ENCODE measurements around the gene ATP1B1.
"Not testable (repeated sequence)": the region's sequence is repeated elsewhere in the genome, so short reads cannot be mapped to it uniquely, and the experiment has no call there.

Gene ATP1B1

DNA sequence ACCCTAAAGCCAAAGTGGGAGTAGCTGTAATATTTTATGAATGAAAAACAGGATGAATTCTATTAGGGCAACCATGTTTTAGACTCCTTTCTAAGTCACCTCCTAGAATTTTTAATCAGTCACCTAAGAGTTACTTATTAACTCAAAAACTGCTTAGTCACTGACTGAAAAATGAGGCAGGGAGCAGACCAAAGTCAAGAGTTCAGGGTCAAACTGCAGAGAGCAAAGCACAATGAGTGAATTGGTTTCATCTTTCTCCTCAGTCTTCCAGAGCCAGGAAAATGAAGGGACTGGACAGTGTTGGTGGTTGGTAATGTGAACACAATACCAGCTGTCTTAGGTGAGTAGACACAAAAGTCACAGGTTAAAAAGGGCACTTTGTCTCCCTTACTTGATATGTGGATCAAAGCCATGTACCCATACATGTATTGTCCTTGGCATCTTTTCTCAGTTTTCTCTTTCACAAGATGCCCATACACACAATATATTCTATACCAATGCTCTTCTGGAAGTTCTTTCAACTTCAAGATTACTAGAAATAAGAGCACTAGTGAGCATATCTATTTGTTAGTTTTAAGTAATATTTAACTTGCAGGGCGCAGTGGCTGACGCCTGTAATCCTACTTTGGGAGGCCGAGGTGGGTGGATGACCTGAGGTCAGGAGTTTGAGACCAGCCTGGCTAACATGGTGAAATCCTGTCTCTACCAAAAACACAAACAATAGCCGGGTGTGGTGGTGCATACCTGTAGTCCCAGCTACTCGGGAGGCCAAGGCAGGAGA is 42.2 kb downstream of the ATP1B1 start:
- CTCF ChIA-PET = no interaction called here
- no peak overlapping the region for H3K27ac Mint-ChIP-seq
- no peaks in the 10 kb centered on the region for H3K36me3 Mint-ChIP-seq
- no peak for DNase-seq
- H3K4me3 Mint-ChIP-seq = no peak overlapping the region
- H3K9me3 Mint-ChIP-seq = no peaks in the 10 kb centered on the region
- H3K27me3 Mint-ChIP-seq = no peaks in the 10 kb centered on the region
- no peaks in the 10 kb centered on the region for H3K4me1 Mint-ChIP-seq

DNA sequence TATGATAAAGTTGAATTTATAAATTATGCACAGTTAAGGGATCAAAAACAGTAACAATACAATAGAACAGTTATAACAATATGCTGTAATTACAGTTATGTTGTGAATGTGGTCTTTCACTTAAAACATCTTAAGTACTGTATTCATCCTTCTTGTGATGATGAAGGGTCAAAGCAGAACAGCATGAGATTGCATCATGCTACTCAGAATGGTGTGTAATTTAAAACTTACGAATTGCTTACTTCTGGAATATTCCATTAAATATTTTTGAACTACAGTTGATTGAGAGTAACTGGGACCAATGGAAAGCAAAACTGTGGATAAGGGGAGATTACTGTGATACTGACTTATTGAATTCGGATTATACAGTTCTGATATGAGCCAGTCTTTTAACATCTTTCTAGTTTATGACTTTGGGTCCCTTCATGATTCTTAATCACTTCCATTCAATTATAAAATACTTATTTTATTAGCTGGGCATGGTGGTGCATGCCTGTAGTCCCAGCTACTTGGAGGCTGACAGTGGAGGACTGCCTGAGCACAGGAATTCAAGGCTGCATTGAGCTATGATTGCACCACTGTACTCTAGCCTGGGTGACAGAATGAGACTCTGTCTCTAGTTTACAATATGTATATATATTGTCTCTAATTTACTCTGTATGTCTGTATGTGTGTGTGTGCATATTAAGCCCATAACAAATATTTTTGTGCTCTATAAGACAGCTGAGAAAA is 43.2 kb downstream of the ATP1B1 start:
- Mint-ChIP-seq H3K4me1 (no peaks in the 10 kb centered on the region), H3K9me3 (no peaks in the 10 kb centered on the region), H3K27me3 (no peaks in the 10 kb centered on the region), H3K27ac (no peak overlapping the region), H3K36me3 (no peaks in the 10 kb centered on the region), H3K4me3 (no peak overlapping the region)
- CTCF ChIA-PET = no interaction called here
- no peak for DNase-seq

DNA sequence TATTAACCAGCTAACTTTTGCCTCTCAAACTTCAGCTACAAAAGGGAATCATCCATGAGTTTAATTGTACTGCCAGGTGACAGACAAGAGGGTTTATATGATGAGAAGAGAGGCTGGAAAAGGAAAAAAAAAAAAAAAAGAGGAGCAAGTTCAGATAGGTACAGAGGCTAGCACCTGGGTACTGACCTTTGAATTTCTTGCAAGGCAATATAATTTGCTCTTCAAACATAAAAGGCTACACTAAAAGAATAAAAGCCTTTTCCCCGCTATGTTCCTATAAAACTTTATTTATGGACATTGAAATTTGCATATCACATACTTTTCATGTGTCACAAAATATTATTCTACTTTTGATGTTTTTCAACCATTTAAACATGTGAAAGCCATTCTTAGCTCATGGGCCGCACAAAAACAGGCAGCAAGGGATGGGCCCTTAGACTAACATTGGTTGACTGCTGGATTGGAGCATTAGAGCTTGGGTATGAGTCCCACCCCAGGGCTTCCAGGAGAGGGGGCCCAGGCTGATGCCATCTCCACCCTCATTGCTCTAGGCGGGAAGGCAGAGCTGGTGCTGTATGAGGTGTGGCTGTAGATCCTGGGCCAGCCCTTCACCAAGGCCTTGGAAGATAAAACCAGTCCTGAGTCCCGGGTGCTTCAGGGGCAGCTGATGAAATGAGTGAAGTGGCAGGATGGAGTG is 44.3 kb downstream of the ATP1B1 start:
- no peaks in the 10 kb centered on the region for H3K9me3 Mint-ChIP-seq
- H3K27me3 Mint-ChIP-seq = no peaks in the 10 kb centered on the region
- DNase-seq = no peak
- no peaks in the 10 kb centered on the region for H3K4me1 Mint-ChIP-seq
- CTCF ChIA-PET = no interaction called here
- H3K4me3 Mint-ChIP-seq = no peak overlapping the region
- H3K27ac Mint-ChIP-seq = no peak overlapping the region
- H3K36me3 Mint-ChIP-seq = no peaks in the 10 kb centered on the region

DNA sequence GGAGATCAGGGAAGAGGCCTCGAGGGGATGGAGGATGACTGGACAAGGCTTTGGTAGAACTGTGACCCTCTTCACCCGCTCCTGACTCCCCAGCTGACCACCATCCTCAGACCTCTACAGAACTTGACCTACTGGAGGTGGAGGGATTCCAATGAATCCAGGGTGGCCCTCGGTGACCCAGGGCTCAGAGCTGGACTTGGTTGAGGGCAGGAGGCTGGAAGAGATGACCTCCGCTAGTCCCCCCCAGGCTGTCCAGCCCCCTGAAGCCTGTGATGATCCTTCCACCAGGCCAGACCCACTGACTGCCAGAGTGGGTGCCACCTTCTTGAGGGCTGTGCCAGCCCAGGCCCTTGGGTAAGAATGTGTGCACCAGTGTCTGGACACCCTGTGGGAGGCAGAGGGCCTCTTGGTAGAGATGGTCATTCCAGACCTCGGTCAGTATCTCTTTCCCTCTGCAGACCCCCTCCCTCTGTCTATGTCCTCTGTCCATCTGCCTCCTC is 44.9 kb downstream of the ATP1B1 start:
- Mint-ChIP-seq H3K4me3 (no peak overlapping the region), H3K4me1 (no peaks in the 10 kb centered on the region), H3K27me3 (no peaks in the 10 kb centered on the region), H3K9me3 (no peaks in the 10 kb centered on the region), H3K27ac (no peak overlapping the region), H3K36me3 (no peaks in the 10 kb centered on the region)
- CTCF ChIA-PET = no interaction called here
- DNase-seq = no peak

DNA sequence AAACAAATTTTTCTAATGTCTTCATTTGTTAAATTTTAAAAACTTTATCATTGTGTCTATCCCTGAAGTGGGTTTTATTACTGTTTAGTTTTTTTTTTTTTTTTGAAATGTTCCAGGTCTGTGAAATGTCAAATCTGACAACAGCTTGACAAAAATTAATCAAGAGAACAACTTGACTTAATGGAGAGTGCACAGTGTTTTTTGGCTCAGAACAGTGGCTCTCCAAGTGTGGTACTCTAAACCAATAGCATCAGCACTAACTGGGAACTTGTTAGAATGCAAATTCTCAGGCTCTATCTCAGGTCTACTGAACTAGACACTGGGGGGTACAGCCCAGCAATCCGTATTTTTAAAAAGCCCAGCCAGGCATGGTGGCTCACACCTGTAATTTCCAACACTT is 49.2 kb downstream of the ATP1B1 start:
- no peak overlapping the region for H3K4me3 Mint-ChIP-seq
- H3K4me1 Mint-ChIP-seq = no peaks in the 10 kb centered on the region
- no peak overlapping the region for H3K27ac Mint-ChIP-seq
- H3K9me3 Mint-ChIP-seq = no peaks in the 10 kb centered on the region
- no peaks in the 10 kb centered on the region for H3K36me3 Mint-ChIP-seq
- H3K27me3 Mint-ChIP-seq = no peaks in the 10 kb centered on the region
- no peak for DNase-seq
- CTCF ChIA-PET = interaction anchor here (0.6 kb wide), 1 partner anchor 128 kb away, joined by 3 read pairs; no protein-coding TSS in a partner anchor

DNA sequence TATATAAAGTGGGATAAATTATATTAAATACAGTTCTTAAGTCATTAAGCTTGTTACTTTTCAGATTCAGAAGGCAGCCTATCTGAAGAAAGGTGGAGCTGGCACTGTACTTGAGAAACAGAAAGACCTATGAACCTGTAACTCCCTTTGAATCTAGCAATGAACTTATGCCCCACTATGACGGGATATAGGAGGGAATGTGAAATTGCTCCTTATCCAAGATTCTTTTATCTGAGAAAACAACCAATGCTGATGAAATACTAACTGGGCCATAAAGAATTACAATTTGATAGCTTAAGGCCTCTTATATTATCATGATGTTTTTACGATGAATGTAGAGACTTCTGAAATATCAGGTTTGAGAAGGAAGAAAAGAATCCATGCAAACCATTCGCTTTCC is 50.1 kb downstream of the ATP1B1 start:
- H3K9me3 Mint-ChIP-seq = no peaks in the 10 kb centered on the region
- CTCF ChIA-PET = no interaction called here
- H3K4me3 Mint-ChIP-seq = no peak overlapping the region
- no peaks in the 10 kb centered on the region for H3K27me3 Mint-ChIP-seq
- no peak for DNase-seq
- no peak overlapping the region for H3K27ac Mint-ChIP-seq
- no peaks in the 10 kb centered on the region for H3K36me3 Mint-ChIP-seq
- H3K4me1 Mint-ChIP-seq = no peaks in the 10 kb centered on the region

DNA sequence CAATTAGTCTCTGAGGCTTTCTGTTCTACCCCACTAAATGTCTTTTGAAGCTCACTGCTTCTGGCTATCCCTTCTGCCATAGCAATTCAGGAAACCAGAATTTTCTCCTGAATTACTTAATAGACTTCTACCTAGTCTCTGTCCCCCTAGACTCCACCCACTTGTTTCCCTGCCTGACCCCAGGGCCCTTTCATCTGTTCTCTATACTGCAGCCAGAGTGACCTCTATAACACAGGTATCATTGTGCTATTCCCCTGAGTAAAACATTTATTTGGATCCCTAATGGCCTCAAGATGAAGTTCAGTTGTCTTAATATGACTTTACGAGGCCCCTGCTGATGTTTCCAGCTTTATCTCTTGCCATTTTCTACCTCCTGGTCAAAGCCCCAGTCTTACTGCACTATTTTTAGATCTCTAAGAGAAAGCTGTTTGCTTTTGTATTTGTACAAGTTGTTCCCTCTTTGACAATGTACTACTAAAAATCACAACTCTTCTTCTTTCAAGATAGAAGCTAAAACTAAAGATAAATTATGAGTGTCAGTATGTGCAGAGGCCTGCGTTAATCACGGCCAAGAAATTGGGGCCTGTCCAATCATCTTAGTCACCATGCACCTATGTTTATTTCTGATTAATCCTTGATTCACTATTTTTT is 54.5 kb downstream of the ATP1B1 start:
- CTCF ChIA-PET = interaction anchor here (2.0 kb wide), 1 partner anchor 557 kb away, joined by 5 read pairs; no protein-coding TSS in a partner anchor
- Mint-ChIP-seq H3K36me3 (no peaks in the 10 kb centered on the region), H3K4me1 (no peaks in the 10 kb centered on the region), H3K9me3 (no peaks in the 10 kb centered on the region), H3K27ac (no peak overlapping the region), H3K4me3 (no peak overlapping the region), H3K27me3 (no peaks in the 10 kb centered on the region)
- no peak for DNase-seq

DNA sequence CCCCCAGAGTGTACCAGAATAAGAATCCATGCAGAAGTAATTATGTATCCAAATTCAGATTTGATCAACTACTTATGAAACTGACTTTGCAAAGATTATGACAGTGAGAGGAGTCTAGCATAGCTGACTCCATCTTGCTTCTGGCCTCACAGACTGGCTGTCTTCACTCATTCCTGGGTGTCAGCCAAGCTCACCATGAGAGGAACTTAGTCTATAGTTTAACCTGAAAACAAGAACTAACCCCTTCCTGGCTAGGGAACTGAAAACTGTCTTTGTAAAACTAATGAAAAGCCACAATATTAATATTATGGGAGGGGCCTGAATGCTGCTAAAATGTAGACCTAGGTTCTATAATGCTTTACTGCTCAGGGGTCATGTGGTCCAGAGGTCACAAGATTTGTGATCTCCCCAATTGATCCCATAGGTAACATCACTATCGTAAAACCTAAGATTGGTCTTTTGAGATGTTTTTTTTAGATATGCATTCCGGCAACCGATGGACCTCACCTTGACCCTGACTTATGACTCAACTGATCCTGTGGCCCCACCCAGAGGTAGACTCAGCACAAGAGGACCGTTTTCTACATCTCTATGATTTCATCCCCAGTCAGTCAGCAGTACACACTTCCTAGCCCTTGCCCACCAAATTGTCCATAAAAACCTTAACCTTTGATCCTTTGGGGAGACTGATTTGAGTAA is 55.2 kb downstream of the ATP1B1 start:
- Mint-ChIP-seq H3K4me1 (no peaks in the 10 kb centered on the region), H3K9me3 (no peaks in the 10 kb centered on the region), H3K36me3 (no peaks in the 10 kb centered on the region), H3K4me3 (no peak overlapping the region), H3K27ac (no peak overlapping the region), H3K27me3 (no peaks in the 10 kb centered on the region)
- CTCF ChIA-PET = interaction anchor here (2.0 kb wide), 1 partner anchor 558 kb away, joined by 5 read pairs; no protein-coding TSS in a partner anchor
- DNase-seq = no peak

DNA sequence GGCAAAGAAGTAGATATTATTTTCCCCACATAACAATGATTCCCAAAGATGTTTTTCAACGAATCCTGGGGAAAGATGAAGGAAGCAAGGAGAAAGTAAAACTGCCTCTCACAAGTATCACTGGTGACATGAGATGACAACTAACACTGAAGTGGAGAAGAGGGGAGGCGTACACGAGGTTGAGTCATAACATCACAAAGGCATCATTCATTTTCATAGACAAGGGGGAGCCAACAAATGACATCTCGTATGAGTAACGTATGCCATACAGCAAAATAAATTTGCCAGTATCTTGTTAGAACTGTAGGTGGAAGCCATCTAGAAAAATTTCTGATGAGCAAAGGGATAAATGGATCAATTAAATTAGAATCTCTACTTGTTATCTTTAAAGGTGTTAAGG is 56.6 kb downstream of the ATP1B1 start:
- Mint-ChIP-seq H3K9me3 (no peaks in the 10 kb centered on the region), H3K4me1 (no peaks in the 10 kb centered on the region), H3K4me3 (no peak overlapping the region), H3K36me3 (no peaks in the 10 kb centered on the region), H3K27me3 (no peaks in the 10 kb centered on the region), H3K27ac (no peak overlapping the region)
- CTCF ChIA-PET = no interaction called here
- DNase-seq = no peak

DNA sequence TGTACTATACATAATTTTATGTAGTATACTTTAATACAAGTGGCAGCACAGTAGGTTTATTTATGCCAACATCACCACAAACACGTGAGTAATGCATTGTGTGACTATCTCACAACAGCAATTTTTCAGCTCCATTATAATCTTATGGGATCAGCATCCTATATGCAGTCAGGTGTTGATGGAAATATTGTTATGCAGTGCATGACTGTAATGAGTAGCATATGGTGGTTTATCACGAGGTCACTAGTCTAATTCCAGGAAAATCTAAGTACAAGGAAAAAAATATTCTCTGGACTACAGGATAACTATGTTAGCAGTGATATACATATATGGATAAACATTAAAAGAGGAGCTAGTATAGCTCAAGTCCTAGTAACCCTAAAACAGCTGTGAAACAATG is 69.0 kb downstream of the ATP1B1 start:
- no peak for DNase-seq
- Mint-ChIP-seq H3K36me3 (no peaks in the 10 kb centered on the region), H3K27me3 (peaks cover 3% of the 10 kb centered on the region), H3K9me3 (no peaks in the 10 kb centered on the region), H3K4me3 (no peak overlapping the region), H3K27ac (no peak overlapping the region), H3K4me1 (no peaks in the 10 kb centered on the region)
- CTCF ChIA-PET = interaction anchor here (1.6 kb wide), 1 partner anchor 172 kb away, joined by 3 read pairs; no protein-coding TSS in a partner anchor

DNA sequence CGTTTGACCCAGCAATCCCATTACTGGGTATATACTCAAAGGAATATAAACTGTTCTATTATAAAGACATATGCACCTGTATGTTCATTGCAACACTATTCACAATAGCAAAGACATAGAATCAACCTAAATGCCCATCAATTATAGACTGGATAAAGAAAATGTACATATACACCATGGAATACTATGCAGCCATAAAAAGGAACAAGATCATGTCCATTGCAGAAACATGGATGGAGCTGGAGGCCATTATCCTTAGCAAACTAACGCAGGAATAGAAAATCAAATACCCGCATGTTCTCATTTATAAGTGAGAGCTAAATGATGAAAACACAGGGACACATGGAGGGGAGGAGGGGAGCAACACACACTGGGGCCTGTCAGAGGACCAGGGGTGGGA is 72.9 kb downstream of the ATP1B1 start:
- H3K27ac Mint-ChIP-seq, H3K27me3 Mint-ChIP-seq, H3K4me3 Mint-ChIP-seq, H3K4me1 Mint-ChIP-seq, H3K9me3 Mint-ChIP-seq, H3K36me3 Mint-ChIP-seq, CTCF ChIA-PET, DNase-seq: not testable (repeated sequence)

DNA sequence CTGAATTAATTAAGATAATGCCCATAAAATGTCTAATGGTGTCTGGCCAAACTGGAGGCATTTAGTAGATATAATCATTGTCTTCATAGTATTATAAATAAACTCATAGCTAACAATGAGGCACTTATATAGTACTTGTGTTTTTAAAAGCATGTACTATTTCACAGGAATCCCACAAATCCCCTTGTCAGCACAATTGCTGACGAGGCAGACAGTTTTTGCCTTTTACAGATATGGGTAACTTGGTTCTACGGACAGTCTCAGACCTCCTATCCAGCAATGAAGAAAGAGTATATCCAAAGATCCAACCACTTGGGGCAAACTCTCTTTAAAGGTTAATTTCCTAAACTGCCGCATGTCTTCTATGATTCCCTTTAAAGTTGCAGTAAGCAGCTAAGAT is 73.7 kb downstream of the ATP1B1 start:
- peaks cover 3% of the 10 kb centered on the region for H3K27me3 Mint-ChIP-seq
- H3K27ac Mint-ChIP-seq = no peak overlapping the region
- no peaks in the 10 kb centered on the region for H3K9me3 Mint-ChIP-seq
- no peaks in the 10 kb centered on the region for H3K4me1 Mint-ChIP-seq
- no peak overlapping the region for H3K4me3 Mint-ChIP-seq
- CTCF ChIA-PET = no interaction called here
- H3K36me3 Mint-ChIP-seq = no peaks in the 10 kb centered on the region
- no peak for DNase-seq

Data from activated naive CD4-positive, alpha-beta T cell treated with anti-CD3 and anti-CD28 coated beads, Interleukin-2, amount 10 ng/mL, durations not matched to agents 7 days and 5 days (primary cell).